Globus pallidus (tissue), 1 donor: ENCODE results near the gene EIF4G2.
A peak's percentile ranks its signal among the peaks of the same experiment; 100 is the strongest.
"Not testable (repeated sequence)": the region's sequence is repeated elsewhere in the genome, so short reads cannot be mapped to it uniquely, and the experiment has no call there.

Experiments used
- DNase-seq: peaks from one replicate; pipeline ENCODE4 v3.0.0-alpha.2; 2015; ENCODE audit warnings: low spot score

The EIF4G2 gene

DNA sequence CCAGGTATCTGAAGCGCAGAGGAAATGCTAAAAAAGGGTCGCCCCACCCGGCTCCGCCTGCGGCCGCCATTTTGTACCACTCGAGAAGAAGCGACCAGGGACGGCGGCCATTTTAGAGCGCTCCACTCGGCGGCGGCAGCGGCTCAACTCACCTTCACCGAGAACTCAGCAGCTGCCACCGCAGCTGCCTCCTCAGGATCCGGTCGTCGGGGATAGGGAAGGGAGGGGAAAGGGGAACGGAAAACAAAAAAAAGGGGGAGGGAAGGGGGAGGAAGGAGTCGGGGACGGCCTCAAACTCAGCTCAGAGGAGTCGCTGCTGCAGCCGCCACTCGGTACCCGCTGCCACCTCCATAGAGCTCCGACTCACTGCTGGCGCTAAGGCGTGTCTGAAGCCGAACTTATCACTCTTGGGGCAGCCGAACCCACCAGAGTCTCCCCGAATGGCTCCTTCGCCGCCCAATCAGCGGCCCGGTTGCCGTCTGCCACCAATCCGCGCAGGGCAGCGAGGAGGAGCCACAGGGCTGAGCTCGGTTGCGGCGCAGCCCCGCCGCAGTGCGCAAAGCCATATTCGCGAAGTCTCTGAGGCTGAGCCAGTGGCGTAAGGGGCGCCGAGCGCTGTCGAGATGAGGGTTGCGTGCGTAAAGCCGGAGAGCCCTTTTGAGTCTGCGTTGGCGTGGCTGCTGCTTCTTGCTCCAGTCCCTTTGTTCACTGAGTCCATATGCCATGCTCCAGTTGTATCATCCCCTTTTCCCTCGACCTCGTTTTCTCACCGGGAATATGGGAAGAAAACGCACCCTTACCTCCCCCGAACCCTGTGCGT is at the start of gene EIF4G2:
EIF4G2 (minus strand) TSS at position 374 of the 820 bp plus-strand sequence.
- DNase-seq: peak; percentile 100

DNA sequence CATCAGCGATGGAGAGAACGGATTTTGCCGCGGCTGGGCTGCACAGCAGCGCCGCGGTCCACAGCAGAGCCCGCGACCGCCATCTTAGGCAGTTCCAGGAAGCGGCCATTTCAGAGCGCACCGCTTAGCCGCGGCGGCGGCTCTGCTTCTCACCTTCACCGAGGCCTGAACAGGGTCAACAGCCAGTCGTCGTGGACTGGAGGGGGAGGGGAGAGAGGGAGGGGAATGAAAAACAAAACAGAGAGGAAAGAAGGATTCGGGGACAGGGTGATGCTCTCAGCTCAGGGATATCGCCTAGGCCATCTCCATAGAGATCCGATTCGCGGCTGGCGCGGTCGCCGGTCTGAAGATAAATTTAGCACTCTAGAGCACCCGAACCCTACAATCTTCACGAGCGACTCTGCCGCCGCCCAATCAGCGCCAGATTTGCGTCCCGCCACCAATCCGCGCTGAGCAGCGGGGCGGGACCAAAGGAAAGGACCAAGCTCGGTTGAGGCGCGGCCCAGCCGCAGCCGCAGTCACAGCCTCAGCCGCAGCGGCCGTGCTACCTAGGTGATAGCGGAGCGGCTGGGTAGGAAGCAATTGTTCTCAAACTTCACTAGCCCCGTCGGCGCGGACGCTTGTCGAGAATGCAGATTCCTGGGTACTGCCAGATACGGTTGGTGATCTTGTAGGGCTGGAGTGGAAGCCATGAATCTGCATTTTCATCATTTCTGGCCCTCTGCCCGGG is 49.1 kb upstream of the EIF4G2 start, which contains the start of gene ZBED5:
ZBED5 (minus strand) TSS at position 345 of the 730 bp plus-strand sequence. CDS start 3,108 bp downstream, outside the sequence.
- peak; percentile 99 for DNase-seq

DNA sequence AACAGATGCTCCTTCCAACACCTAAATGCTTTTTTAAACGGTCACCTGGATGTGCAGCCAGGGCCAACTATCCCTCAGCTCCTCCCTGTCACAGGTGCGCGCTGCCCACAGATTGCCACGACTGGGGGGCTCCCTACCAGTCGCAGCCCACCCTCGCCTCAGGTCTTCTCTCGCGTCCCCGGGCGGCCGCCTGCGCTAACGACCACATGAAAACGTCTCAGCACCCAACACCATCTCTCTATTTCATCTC is 48.7 kb upstream of the EIF4G2 start:
- no peak for DNase-seq

DNA sequence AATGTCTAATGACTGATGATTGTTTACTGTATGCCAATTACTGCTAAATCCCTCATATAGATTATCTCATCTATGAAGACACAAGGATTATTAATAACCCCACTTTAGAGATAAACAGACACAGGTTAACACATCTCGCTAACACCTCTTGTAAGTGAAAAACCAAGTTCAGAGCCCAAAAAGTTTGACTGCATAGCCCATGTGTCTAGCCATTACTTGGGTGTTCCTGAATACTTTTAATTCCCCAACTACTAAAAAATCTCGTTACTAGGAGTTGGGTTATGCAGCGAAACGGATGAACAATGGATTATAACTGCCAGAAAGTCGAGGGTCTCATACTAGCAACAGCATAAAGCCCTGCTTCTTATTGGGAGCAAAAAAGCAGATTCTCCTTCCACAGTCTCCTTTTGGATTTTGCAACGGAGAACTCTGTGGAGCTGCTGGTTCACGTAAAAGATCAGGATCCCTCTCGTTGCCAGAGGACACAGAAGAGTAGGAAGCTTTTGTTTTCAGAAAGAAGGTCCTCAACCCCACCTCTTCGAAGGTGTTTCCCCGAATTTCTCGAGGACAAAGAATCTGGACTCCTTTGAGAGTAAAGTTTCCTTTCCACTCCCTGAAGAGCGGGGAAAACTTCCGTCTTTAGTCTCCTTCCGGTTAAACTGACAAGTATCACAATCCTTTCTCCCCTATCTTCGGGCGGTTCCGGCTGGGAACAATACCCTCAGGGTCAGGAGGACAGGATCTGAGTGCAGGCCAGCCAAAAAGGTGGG is 48.1 kb upstream of the EIF4G2 start:
- peak; percentile 46 for DNase-seq

DNA sequence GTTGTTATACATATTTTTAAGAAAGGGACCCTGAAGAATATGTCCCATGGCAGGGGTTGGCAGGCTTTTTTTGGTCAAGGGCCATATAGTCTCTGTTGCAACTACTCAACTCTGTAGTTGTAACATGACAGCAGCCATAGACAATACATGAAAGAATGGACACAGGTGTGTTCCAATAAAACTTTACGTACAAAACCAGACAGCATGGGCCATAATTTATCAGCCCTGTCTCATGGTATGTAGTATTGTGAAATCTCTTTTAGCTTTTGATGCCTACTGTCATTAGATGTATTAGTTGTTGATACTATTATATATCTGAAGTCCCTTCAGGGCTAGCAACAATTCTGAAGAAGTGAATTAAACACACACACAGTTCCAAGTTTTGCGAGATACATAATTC is 46.6 kb upstream of the EIF4G2 start:
- no peak for DNase-seq

DNA sequence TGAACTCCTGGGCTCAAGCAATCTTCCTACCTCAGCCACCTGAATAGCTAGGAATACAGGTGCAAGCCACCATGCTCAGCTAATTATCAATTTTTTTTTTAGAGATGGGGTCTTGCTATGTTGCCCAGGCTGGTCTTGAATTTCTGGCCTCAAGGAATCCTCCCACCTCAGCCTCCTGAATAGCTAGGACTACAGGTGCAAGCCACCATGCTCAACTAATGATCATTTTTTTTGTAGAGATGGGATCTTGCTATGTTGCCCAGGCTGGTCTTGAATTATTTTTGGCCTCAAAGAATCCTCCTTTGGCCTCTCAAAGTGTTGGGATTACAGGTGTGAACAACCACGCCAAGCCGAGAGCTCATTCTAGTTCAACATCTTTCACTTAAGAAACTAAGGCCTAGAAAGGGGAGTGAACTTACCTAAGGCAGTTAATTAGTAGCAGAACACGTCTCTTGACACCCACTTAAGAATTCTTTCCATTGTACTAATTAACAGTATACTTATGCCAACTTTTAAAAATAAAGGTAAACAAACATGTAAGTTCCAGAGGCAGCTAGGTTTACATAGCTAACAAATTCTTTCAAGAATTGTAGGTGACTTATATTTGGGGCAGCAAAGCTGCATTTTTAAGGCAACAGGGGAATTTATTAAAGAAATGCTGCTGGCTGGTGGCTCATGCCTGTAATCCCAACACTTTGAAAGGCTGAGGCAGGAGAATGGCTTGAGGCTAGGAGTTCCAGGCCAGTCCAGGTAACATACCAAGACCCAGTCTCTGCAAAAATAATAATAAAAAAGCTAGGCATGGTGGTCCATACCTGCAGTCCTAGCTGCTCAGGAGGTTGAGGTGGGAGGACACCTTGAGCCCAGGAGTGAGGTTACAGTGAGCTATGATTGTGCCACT is 39.5 kb upstream of the EIF4G2 start:
- no peak for DNase-seq

DNA sequence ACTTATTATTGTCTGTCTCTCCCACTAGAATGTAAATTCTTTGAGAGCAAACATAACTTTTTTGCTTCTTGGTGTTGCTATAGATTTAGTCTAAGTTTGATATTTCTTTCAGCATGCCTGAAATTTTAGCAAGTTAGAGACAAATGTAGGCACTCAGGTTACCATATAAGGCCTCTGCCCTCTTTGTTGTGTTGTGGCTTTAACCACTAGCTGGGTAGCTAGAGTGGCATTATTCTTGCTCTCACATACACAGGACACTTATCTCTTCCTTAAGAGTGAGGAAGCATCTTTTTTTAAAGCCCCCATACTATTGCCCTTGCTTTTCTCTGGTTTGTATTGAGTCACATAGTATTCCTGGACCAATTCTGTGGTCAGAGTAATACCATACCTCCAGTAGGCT is 37.9 kb upstream of the EIF4G2 start:
- no peak for DNase-seq

DNA sequence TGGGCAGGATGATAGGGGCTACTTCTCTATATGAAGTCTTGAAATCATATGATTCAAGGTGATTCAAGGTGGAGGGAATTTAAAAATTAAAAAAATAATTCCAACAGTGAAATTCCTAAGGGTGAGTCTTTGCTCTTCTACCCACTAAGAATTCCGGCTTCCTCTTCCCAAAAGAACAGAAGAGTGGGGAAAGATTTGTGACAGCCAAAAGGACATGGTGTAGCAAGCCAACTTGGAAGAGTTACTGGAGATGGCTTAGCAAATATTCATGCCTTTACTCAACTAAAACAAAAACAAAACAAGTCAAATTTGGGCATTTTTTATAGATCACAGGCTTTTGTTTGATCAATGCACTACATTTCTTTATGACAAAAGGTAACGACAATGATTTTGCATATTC is 36.9 kb upstream of the EIF4G2 start:
- DNase-seq: no peak

DNA sequence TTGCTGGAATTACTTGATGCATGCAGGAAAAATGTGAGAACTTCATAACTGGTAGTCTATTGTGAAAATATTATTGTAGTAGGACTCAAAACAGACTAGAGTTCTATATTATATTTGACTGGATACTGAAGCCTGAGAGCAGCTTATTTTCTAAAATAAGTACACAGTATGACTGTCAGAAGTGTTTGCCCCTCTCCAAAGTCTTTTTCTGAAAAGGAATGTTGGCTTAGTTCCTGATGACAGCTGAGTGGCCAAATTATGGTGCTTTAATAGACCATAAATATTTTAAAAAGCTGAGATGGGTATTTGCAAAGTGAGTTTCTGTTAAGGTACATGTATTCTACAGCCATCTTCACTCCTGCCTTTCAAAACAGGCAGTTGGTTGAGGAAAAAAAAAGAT is 36.1 kb upstream of the EIF4G2 start:
- no peak for DNase-seq

DNA sequence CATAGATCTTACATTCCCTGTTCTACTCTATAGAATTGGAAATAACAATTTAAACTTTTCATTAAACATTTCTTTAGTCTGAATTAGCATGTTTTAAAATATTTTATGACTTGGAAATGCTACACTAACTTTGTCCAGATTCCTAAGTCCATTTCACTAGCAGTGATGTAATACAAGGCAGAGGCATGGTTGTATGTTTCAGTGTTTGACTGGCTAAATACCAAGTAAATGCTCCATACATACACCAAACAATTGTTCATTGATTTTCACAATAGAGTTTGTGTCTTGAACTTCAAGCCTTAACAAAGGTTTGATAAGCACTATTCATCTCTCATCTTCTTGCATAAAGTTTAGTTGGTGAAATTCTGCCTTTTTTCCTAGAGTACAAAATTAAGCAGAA is 35.6 kb upstream of the EIF4G2 start:
- peak; percentile 61 for DNase-seq

DNA sequence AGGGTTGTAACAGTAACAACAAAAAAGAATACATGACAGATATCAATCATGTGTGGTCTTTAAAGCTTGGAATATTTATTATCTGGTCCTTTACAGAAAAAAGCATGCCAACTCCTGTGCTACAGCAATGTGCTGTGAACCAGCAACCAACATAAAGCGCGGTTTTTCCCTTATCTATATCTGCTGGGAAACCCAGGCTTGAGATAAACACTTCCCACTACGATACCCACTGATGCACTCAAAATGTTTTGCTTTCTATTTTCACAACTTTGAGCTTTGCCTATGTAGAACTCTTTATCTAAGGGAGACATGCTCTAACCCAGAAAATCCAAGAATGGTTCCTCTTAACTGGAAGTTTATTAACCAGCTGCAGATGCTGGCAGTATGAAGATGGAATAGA is 30.2 kb upstream of the EIF4G2 start:
- no peak for DNase-seq

DNA sequence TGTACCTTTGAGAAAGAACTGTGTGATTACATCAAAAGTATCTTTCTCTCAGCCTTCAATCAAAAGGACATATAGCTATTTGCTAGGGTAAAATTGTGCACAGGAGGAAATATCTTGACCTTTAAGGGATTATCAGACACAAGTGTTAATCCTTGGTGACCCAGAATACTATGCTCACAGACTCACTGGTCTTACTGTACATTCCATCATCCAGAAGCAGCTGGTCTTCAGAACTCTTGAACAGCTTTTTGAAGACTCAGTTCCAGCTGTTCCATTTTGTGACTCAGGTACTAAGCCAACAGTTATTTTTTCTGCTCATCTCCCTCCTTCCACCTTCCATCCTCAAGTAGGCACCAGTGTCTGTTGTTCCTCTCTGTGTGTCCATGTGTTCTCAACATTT is 29.4 kb upstream of the EIF4G2 start:
- no peak for DNase-seq

DNA sequence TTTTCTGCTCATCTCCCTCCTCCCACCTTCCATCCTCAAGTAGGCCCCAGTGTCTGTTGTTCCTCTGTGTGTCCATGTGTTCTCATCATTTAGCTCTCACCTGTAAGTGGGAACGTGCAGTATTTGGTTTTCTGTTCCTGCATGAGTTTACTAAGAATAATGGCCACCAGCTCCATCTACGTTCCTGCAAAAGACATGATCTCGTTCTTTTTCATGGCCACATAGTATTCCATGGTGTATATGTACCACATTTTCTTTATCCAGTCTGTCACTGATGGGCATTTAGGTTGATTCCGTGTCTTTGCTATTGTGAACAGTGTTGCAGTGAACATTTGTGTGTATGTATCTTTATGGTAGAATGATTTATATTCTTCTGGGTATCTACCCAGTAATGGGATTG is 28.2 kb upstream of the EIF4G2 start:
- not testable (repeated sequence) for DNase-seq

DNA sequence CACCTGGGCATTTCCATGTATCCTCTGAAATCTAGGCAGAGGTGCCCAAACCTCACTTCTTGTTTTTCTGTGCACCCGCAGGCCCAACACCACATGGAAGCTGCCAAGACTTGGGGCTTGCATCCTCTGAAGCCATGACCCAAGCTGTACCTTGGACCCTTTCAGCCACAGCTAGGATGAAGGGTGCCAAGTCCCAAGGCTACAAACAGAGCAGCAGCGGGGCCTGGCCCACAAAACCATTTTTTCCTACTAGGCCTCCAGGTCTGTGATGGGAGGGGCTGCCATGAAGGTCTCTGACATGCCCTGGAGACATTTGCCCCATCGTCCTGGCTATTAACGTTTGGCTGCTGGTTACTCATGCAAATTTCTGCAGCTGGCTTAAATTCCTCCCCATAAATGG is 20.4 kb upstream of the EIF4G2 start:
- no peak for DNase-seq

DNA sequence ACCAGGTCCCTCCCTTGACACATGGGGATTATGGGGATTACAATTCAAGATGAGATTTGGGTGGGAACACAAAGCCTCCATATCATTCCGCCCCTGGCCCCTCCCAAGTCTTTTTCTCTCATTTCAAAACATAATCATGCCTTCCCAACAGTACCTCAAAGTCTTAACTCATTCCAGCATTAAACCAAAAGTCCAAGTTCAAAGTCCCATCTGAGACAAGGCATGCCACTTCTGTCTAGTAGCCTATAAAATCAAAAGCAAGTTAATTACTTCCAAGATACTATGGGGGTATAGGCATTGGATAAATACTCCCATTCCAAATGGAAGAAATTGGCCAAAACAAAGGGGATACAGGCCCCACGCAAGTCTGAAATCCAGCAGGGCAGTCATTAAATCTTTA is 19.7 kb upstream of the EIF4G2 start:
- no peak for DNase-seq

DNA sequence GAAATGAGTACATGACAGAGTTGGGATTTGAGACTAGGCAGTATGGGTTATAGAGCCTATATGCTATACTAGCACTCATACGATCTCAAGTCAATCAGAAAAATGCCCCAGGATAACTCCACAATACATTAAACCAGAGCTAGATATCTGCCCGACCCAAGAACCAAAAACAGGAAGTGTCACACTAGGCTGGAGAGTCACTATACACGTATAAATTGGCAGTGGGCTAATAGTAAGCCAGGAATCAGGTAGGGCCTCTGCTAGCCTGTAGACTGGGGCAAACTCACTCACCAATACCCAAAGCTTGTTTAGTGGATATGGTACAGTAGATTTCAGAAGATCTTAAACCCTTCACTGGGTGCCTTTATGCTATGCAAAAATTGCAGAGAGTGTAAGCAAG is 16.2 kb upstream of the EIF4G2 start:
- DNase-seq: no peak

DNA sequence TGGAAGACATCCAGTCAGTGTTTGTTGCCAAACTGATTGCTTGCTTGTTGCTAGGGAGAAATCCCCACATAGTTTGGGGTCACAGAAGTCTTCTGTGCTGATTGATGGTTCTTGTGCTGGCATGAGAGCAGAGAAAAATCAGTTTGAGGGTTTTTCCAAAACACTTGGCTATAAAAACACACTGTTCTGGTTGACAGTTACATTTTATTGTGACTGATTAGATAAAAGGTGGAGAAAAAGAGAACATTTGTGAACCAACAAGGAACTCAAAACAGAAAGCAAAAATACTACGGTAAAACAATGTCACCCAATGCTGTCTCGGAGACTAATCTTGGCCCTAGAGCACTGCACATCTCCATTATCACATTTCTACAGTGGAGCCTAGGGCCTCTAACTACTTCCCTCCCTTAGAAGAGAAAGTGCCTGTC is 14.4 kb upstream of the EIF4G2 start:
- DNase-seq: no peak

DNA sequence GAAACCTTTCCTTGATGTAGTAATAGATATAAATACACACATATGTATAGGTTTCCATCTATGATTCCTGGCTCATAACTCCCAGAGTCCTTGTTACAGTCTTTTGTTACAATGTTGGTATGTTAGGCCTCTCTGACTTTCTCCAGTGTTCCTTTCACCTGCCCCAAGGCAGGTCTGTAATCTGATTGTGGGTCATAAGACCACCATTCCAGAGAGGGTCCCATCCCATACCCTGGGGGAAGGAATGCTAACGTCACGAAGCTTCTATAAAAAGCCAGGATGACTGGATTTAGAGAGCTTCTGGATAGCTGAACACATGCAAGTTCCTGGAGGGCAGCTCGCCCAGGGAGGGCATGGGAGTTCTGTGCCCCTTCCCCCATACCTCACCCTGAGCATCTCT is 13.8 kb upstream of the EIF4G2 start:
- not testable (repeated sequence) for DNase-seq

DNA sequence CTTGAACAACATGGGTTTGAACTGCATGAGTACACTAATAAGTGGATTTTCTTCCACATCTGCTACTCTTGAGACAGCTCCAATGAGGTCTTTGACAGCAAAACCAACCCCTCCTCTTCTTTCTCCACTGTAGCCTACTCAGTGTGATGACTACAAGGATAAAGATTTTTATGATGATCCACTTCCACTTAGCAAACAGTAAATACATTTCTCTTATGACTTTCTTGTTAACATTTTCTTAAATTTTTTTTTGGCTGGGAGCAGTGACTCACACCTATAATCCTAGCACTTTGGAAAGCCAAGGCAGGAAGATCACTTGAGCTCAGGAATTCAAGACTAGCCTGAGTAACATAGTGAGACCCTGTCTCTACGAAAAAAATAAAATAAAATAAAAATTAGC is 9.9 kb upstream of the EIF4G2 start:
- DNase-seq: no peak

DNA sequence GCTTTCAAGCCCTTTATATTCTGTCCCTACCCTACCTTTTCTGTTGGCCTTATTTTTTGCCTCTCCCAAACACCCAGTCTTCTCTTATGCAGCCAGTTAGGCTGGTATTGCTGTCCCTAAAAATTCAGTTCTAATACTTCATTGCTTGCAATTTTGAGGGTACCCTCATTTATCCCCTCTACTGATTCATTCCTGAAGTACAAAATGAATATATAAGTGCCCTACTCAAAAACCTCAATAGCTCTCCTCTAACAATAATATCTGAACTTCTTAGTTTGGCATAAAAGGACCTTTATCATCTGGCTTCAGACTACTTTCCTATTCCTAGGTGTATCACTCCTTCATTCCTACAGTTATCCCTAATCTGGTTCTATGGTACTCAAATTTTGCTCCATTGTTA is 5.2 kb upstream of the EIF4G2 start:
- no peak for DNase-seq

DNA sequence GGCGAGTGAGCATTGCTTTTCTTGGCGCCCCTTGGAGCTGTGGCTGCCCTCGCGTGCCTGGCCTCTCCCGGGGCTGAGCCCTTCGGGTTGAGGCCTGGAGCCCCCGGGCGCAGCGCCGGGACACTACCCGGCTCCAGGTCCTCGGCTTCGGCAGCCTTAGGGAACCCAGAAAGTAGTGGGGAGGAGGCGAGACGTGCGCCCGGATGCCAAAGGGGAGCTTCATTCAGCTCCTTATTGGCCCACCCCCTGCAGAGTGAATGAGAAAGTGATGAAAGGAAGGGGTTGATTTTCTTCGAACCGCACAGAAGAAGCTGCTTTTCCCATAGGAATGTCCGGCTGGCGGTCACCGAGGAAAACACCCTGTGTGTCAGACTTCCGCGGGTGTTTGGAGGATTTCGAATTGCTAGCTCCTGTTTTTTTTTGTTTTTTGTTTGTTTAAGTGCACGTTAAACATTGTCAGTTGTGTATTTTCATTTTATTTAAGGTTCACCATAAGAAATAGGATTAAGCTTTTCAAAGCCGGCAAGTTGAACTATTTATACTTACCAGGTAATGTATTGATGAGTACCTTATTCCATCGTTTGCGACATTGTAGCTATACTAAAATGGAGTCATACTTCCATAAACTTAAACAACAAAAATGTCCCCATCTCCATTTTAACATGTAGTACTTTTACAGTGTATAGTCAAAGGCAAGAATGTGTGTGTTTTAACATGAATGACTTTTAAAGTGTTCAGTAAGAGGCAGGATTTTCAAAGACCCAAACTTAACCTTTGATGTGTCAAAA is 841 bp upstream of the EIF4G2 start:
- DNase-seq: no peak
